ENCODE measurements around the gene FKRP. TPM values are rescaled to one million over a fixed set of nuclear protein-coding genes. Genes with fewer than 3 reads are reported as not detected.
A peak's percentile ranks its signal among the peaks of the same experiment; 100 is the strongest.

FKRP gene
- polyA plus RNA-seq, 4 donors: 7.0 to 14.6 (median 8.8) TPM

GRCh38 chr19:46741447-46741846, 4.4 kb upstream of the FKRP start:
- peaks cover 6 to 53% (median 7%) of the 10 kb centered on the region in 3 donors for H3K36me3 ChIP-seq (ENCODE audit: control insufficient read depth in 3 of 3, insufficient read depth in 2 of 3, low read depth in 1 of 3, low read length in 3 of 3)
- WGBS, 3 donors: 74 to 82% (median 81%) methylated on average over 17 of the region's 17 CpGs
- no peaks in the 10 kb centered on the region for H3K27me3 ChIP-seq (ENCODE audit: control insufficient read depth in 3 of 3, insufficient read depth in 3 of 3, low read length in 3 of 3)
- no peak for DNase-seq
- no peak for FAIRE-seq
- H3K9me3 ChIP-seq (ENCODE audit: control insufficient read depth in 2 of 2, insufficient read depth in 1 of 2, low read depth in 1 of 2, low read length in 1 of 2): no peaks in the 10 kb centered on the region
- H3K27ac ChIP-seq (ENCODE audit: low read depth in 1 of 3, low read length in 2 of 3): no peak overlapping the region
- H3K4me3 ChIP-seq (ENCODE audit: low read depth in 1 of 3, low read length in 3 of 3): no peak overlapping the region
- peaks cover 4 to 11% (median 4%) of the 10 kb centered on the region in 3 donors for H3K4me1 ChIP-seq (ENCODE audit: control insufficient read depth in 3 of 3, insufficient read depth in 2 of 3, low read depth in 1 of 3, low read length in 2 of 3)

GRCh38 chr19:46742926-46743480, 2.9 kb upstream of the FKRP start:
- peaks cover 0 to 38% (median 3%) of the 10 kb centered on the region in 3 donors for H3K36me3 ChIP-seq (ENCODE audit: control insufficient read depth in 3 of 3, insufficient read depth in 2 of 3, low read depth in 1 of 3, low read length in 3 of 3)
- H3K27ac ChIP-seq (ENCODE audit: low read depth in 1 of 3, low read length in 2 of 3): no peak overlapping the region
- peaks cover 4 to 14% (median 4%) of the 10 kb centered on the region in 3 donors for H3K4me1 ChIP-seq (ENCODE audit: control insufficient read depth in 3 of 3, insufficient read depth in 2 of 3, low read depth in 1 of 3, low read length in 2 of 3)
- H3K27me3 ChIP-seq (ENCODE audit: control insufficient read depth in 3 of 3, insufficient read depth in 3 of 3, low read length in 3 of 3): no peaks in the 10 kb centered on the region
- no peaks in the 10 kb centered on the region for H3K9me3 ChIP-seq (ENCODE audit: control insufficient read depth in 2 of 2, insufficient read depth in 1 of 2, low read depth in 1 of 2, low read length in 1 of 2)
- WGBS, 3 donors: 48 to 52% (median 52%) methylated on average over 4 of the region's 4 CpGs
- no peak overlapping the region for H3K4me3 ChIP-seq (ENCODE audit: low read depth in 1 of 3, low read length in 3 of 3)
- DNase-seq (no peak), FAIRE-seq (no peak)

GRCh38 chr19:46744005-46744691, 1.7 kb upstream of the FKRP start:
- Histone ChIP-seq H3K27me3 (ENCODE audit: control insufficient read depth in 3 of 3, insufficient read depth in 3 of 3, low read length in 3 of 3) (no peaks in the 10 kb centered on the region), H3K4me1 (ENCODE audit: control insufficient read depth in 3 of 3, insufficient read depth in 2 of 3, low read depth in 1 of 3, low read length in 2 of 3) (peaks cover 4 to 14% (median 4%) of the 10 kb centered on the region in 3 donors), H3K4me3 (ENCODE audit: low read depth in 1 of 3, low read length in 3 of 3) (no peak overlapping the region), H3K27ac (ENCODE audit: low read depth in 1 of 3, low read length in 2 of 3) (no peak overlapping the region), H3K9me3 (ENCODE audit: control insufficient read depth in 2 of 2, insufficient read depth in 1 of 2, low read depth in 1 of 2, low read length in 1 of 2) (no peaks in the 10 kb centered on the region), H3K36me3 (ENCODE audit: control insufficient read depth in 3 of 3, insufficient read depth in 2 of 3, low read depth in 1 of 3, low read length in 3 of 3) (peaks cover 0 to 35% (median 0%) of the 10 kb centered on the region in 3 donors)
- WGBS, 3 donors: 78 to 86% (median 84%) methylated on average over 12 of the region's 12 CpGs
- DNase-seq (no peak), FAIRE-seq (no peak)

- FAIRE-seq (no peak), DNase-seq (no peak)
- Histone ChIP-seq H3K27me3 (ENCODE audit: control insufficient read depth in 3 of 3, insufficient read depth in 3 of 3, low read length in 3 of 3) (no peaks in the 10 kb centered on the region), H3K9me3 (ENCODE audit: control insufficient read depth in 2 of 2, insufficient read depth in 1 of 2, low read depth in 1 of 2, low read length in 1 of 2) (no peaks in the 10 kb centered on the region), H3K4me1 (ENCODE audit: control insufficient read depth in 3 of 3, insufficient read depth in 2 of 3, low read depth in 1 of 3, low read length in 2 of 3) (peaks cover 4 to 14% (median 4%) of the 10 kb centered on the region in 3 donors), H3K27ac (ENCODE audit: low read depth in 1 of 3, low read length in 2 of 3) (no peak overlapping the region), H3K36me3 (ENCODE audit: control insufficient read depth in 3 of 3, insufficient read depth in 2 of 3, low read depth in 1 of 3, low read length in 3 of 3) (peaks cover 0 to 33% (median 0%) of the 10 kb centered on the region in 3 donors), H3K4me3 (ENCODE audit: low read depth in 1 of 3, low read length in 3 of 3) (peak overlapping the region; percentile 97 to 99 (median 98))
- WGBS, 3 donors: 16 to 18% (median 17%) methylated on average over 8 of the region's 8 CpGs
Measured at GRCh38 chr19:46745030-46745429, 827 bp upstream of the FKRP start.

- FAIRE-seq: no peak
- Histone ChIP-seq H3K4me3 (ENCODE audit: low read depth in 1 of 3, low read length in 3 of 3) (peak within 1 kb of the TSS; percentile 97 to 99 (median 98)), H3K4me1 (ENCODE audit: control insufficient read depth in 3 of 3, insufficient read depth in 2 of 3, low read depth in 1 of 3, low read length in 2 of 3) (peaks cover 4 to 14% (median 4%) of the 10 kb centered on the region in 3 donors), H3K36me3 (ENCODE audit: control insufficient read depth in 3 of 3, insufficient read depth in 2 of 3, low read depth in 1 of 3, low read length in 3 of 3) (peaks cover 0 to 28% (median 0%) of the 10 kb centered on the region in 3 donors), H3K27ac (ENCODE audit: low read depth in 1 of 3, low read length in 2 of 3) (peak within 1 kb of the TSS; percentile 42 to 51 (median 48)), H3K9me3 (ENCODE audit: control insufficient read depth in 2 of 2, insufficient read depth in 1 of 2, low read depth in 1 of 2, low read length in 1 of 2) (no peaks in the 10 kb centered on the region), H3K27me3 (ENCODE audit: control insufficient read depth in 3 of 3, insufficient read depth in 3 of 3, low read length in 3 of 3) (no peaks in the 10 kb centered on the region)
- WGBS, 3 donors: 1 to 5% (median 2%) methylated on average over 15 to 74 of the region's 74 CpGs
- DNase-seq: peak; percentile 54 to 79
Measured at GRCh38 chr19:46746281-46747057, 612 bp downstream of the FKRP start, which contains the start of gene STRN4. TSS of gene STRN4 (minus strand) at chr19:46746450. CDS start at chr19:46746430, 20 bp downstream.

- DNase-seq (peak; percentile 50 to 63), FAIRE-seq (no peak)
- WGBS, 3 donors: 80 to 81% (median 80%) methylated on average over 21 of the region's 21 CpGs
- H3K36me3 ChIP-seq (ENCODE audit: control insufficient read depth in 3 of 3, insufficient read depth in 2 of 3, low read depth in 1 of 3, low read length in 3 of 3): peaks cover 0 to 35% (median 0%) of the 10 kb centered on the region in 3 donors
- H3K9me3 ChIP-seq (ENCODE audit: control insufficient read depth in 2 of 2, insufficient read depth in 1 of 2, low read depth in 1 of 2, low read length in 1 of 2): no peaks in the 10 kb centered on the region
- peaks cover under 1 to 11% (median 4%) of the 10 kb centered on the region in 3 donors for H3K4me1 ChIP-seq (ENCODE audit: control insufficient read depth in 3 of 3, insufficient read depth in 2 of 3, low read depth in 1 of 3, low read length in 2 of 3)
- H3K4me3 ChIP-seq (ENCODE audit: low read depth in 1 of 3, low read length in 3 of 3): no peak overlapping the region
- no peaks in the 10 kb centered on the region for H3K27me3 ChIP-seq (ENCODE audit: control insufficient read depth in 3 of 3, insufficient read depth in 3 of 3, low read length in 3 of 3)
- no peak overlapping the region for H3K27ac ChIP-seq (ENCODE audit: low read depth in 1 of 3, low read length in 2 of 3)
Measured at GRCh38 chr19:46748325-46749109, 2.7 kb downstream of the FKRP start.

- no peaks in the 10 kb centered on the region for H3K9me3 ChIP-seq (ENCODE audit: control insufficient read depth in 2 of 2, insufficient read depth in 1 of 2, low read depth in 1 of 2, low read length in 1 of 2)
- WGBS, 3 donors: 6 to 17% (median 14%) methylated on average over 4 of the region's 4 CpGs
- peak; percentile 65 to 71 for DNase-seq
- no peaks in the 10 kb centered on the region for H3K4me1 ChIP-seq (ENCODE audit: control insufficient read depth in 3 of 3, insufficient read depth in 2 of 3, low read depth in 1 of 3, low read length in 2 of 3)
- no peak overlapping the region for H3K4me3 ChIP-seq (ENCODE audit: low read depth in 1 of 3, low read length in 3 of 3)
- H3K27ac ChIP-seq (ENCODE audit: low read depth in 1 of 3, low read length in 2 of 3): no peak overlapping the region
- no peaks in the 10 kb centered on the region for H3K27me3 ChIP-seq (ENCODE audit: control insufficient read depth in 3 of 3, insufficient read depth in 3 of 3, low read length in 3 of 3)
- peaks cover 0 to 69% (median 0%) of the 10 kb centered on the region in 3 donors for H3K36me3 ChIP-seq (ENCODE audit: control insufficient read depth in 3 of 3, insufficient read depth in 2 of 3, low read depth in 1 of 3, low read length in 3 of 3)
- FAIRE-seq: no peak
Measured at GRCh38 chr19:46753420-46754155, 7.7 kb downstream of the FKRP start.
